Left ventricle myocardium inferior (tissue), 1 donor: ENCODE data around the gene SYTL3. TPM values are rescaled to one million over a fixed set of nuclear protein-coding genes. Genes with fewer than 3 reads are reported as not detected.
"Not testable (repeated sequence)": the region's sequence is repeated elsewhere in the genome, so short reads cannot be mapped to it uniquely, and the experiment has no call there.

Experiments used
- DNase-seq: peaks from one replicate; pipeline ENCODE4 v3.0.0-alpha.2; 2020
- H3K27ac ChIP-seq: fragments of 200-600 bp; replicated peaks from 2 replicates; pipeline ENCODE4 v1.8.0; 2021
- H3K27me3 ChIP-seq: fragments of 200-600 bp; 2 replicates; pipeline ENCODE4 v1.8.0; 2021; ENCODE audit warnings: low read depth
- H3K36me3 ChIP-seq: fragments of 200-600 bp; 2 replicates; pipeline ENCODE4 v1.8.0; 2021
- H3K4me1 ChIP-seq: fragments of 200-600 bp; 2 replicates; pipeline ENCODE4 v1.8.0; 2021
- H3K4me3 ChIP-seq: fragments of 200-600 bp; 2 replicates; pipeline ENCODE4 v1.8.0; 2021; ENCODE audit warnings: mild to moderate bottlenecking, moderate library complexity
- H3K9me3 ChIP-seq: fragments of 200-600 bp; replicated peaks from 2 replicates; pipeline ENCODE4 v1.8.0; 2021
- intact Hi-C: fragments of 100-400 bp; cut with micrococcal nuclease; formaldehyde crosslinking; loops from one replicate; pipeline ENCODE4 v1.11.0; 2022
- total RNA-seq: library from RNA; stranded (reverse); fragmentation: NEBNext Ultra II Directional; extraction: Animal tissue kit (Norgen Biotek cat#: 25700); gene quantifications from one replicate; pipeline ENCODE4 v1.2.1, GENCODE V29; 2021
- TF ChIP-seq, protein P1 (sequence below): fragments of 200-600 bp; IDR thresholded peaks from 2 replicates; pipeline ENCODE4 v1.8.0; 2021; ENCODE audit warnings: antibody characterized with exemption, mild to moderate bottlenecking, borderline replicate concordance
- donor health status: DM: no; HTN: yes; CAD: no; lungs with severe emphysema.

The SYTL3 gene
- total RNA-seq, 1 donor from 2014 or later = 11.2 TPM

DNA sequence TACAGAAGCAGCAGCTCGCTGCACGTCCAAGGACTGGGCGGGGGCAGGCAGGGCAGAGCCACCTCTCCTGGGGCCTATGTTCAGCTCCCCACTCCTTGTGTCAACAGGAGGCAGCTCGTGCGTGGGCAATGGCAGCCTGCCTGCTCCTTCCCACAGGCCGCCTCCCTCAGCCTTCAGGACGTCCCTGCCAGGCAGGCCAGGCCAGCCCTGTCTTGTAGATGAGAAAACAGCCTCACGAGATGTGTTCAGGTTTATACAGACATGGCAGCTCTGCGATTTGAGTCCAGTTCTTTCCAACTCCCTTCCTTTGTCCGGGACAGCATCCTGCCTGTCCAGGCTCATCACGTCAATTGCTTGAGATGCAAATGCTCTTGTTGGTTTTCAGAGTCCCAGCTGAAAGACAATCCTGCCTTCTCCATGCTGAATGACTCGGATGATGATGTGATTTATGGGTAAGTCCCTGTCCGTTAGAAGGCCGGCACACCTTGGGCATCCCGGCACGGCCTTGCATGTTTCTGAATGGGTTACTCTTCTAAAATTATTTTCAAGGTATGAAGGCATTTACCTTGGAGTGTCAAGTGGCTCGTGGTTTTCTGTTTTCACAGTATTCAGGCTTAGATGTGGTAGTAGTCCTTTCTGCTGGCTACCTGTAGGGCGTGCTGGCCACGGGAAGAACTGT lies 18.8 kb upstream of the SYTL3 start:
- no peaks in the 10 kb centered on the region for H3K27me3 ChIP-seq
- peaks cover 53% of the 10 kb centered on the region for H3K4me1 ChIP-seq
- no peaks in the 10 kb centered on the region for H3K9me3 ChIP-seq
- peak overlapping the region; percentile 90 for H3K27ac ChIP-seq
- H3K36me3 ChIP-seq = peaks cover 27% of the 10 kb centered on the region
- H3K4me3 ChIP-seq = peak overlapping the region; percentile 38
- intact Hi-C loops = no loop called here
- DNase-seq = peak; percentile 70
- TF ChIP-seq, protein P1, sequence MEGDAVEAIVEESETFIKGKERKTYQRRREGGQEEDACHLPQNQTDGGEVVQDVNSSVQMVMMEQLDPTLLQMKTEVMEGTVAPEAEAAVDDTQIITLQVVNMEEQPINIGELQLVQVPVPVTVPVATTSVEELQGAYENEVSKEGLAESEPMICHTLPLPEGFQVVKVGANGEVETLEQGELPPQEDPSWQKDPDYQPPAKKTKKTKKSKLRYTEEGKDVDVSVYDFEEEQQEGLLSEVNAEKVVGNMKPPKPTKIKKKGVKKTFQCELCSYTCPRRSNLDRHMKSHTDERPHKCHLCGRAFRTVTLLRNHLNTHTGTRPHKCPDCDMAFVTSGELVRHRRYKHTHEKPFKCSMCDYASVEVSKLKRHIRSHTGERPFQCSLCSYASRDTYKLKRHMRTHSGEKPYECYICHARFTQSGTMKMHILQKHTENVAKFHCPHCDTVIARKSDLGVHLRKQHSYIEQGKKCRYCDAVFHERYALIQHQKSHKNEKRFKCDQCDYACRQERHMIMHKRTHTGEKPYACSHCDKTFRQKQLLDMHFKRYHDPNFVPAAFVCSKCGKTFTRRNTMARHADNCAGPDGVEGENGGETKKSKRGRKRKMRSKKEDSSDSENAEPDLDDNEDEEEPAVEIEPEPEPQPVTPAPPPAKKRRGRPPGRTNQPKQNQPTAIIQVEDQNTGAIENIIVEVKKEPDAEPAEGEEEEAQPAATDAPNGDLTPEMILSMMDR = no peak

DNA sequence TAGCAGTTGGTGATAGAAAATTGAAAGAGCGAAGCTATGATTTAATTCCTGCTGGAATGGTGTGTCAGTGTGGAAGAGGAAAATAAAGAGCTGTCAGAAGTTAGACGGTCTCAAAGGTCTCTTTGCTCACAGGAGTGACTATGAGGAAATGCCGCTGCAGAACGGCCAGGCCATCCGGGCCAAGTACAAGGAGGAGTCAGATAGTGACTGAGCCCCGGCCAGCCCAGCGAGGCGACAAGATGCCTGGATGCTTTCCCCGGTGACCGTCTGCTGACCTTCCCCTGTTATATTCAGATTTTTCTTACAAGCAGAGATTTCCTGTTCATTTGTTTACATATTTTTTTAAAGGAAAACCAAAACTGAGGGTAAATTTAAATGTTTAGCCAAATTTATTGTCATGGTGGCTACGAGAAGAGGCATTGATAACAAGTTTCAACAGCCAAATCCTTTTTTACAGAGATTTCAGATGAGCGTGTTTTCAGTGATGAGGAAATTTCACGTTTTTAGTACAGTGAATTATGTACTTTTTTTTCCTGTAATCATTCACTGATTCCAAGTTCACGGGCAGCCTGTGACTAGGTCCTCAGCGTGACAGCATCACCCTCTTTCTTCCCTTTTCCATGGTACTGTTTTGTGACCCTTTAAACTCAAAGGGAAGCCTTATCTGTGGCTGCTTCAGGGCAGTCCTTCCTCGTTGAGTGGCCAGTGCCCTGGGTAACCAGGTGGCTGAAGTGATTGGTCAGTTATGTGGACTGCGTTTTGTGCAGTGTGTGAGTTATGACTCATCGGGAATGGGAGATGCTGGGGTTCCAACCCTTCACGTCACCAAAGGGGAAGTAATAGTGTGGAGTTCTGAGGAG lies 17.9 kb upstream of the SYTL3 start:
- H3K27me3 ChIP-seq = no peaks in the 10 kb centered on the region
- TF ChIP-seq, protein P1 = no peak
- no peaks in the 10 kb centered on the region for H3K9me3 ChIP-seq
- H3K36me3 ChIP-seq = peaks cover 28% of the 10 kb centered on the region
- peak overlapping the region; percentile 90 for H3K27ac ChIP-seq
- intact Hi-C loops = no loop called here
- H3K4me1 ChIP-seq = peaks cover 51% of the 10 kb centered on the region
- peak overlapping the region; percentile 38 for H3K4me3 ChIP-seq
- DNase-seq = peak; percentile 84

DNA sequence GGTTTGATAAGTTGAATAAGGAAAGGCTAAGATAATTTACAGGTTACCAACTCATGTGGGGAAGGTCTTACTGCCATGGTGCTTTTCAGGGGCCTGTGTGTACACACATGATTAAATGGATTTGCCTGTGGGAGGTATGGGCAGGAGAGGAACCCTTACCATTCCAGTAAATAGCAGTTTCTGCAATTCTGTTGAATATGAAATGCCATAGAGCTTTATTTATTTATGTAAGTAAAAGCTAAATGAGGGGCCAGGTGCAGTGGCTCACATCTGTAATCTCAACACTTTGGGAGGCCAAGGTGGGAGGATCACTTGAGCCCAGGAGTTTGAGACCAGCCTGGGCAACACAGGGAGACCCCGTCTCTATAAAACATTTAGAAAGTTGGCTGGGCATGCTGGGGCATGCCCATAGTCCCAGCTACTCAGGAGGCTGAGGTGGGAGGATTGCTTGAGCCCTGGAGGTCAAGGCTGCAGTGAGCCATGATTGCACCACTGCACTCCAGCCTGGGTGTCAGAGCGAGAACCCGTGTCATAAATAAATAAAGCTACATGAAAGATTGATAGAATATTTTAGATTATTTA lies 17.2 kb upstream of the SYTL3 start:
- Histone ChIP-seq H3K27ac (peak overlapping the region; percentile 90), H3K4me1 (peaks cover 44% of the 10 kb centered on the region), H3K36me3 (peaks cover 33% of the 10 kb centered on the region)
- intact Hi-C loops, H3K9me3 ChIP-seq, H3K27me3 ChIP-seq, H3K4me3 ChIP-seq, DNase-seq: not testable (repeated sequence)

DNA sequence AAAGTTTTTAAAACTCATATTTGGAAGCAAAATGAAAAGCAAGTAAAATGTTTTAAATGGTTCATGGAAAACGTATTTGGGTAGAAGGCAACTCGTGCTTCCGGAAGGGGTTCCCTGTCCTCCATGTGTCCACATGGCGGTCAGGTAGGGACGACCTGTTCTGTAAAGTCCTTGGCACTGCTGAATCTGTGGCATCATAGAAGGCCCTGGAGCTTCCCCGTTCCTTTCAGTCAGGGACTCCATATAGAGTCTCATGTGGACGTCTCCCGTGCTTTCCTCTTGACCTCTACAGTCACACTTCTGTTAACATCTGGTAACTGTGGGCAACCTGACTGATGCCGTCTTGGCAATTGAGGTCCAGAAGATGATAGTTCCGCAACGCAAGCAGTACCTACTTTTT lies 16.7 kb upstream of the SYTL3 start:
- intact Hi-C loops = no loop called here
- H3K27ac ChIP-seq = peak overlapping the region; percentile 90
- DNase-seq = no peak
- peaks cover 35% of the 10 kb centered on the region for H3K36me3 ChIP-seq
- H3K9me3 ChIP-seq = no peaks in the 10 kb centered on the region
- no peaks in the 10 kb centered on the region for H3K27me3 ChIP-seq
- TF ChIP-seq, protein P1 = no peak
- no peak overlapping the region for H3K4me3 ChIP-seq
- peaks cover 39% of the 10 kb centered on the region for H3K4me1 ChIP-seq

DNA sequence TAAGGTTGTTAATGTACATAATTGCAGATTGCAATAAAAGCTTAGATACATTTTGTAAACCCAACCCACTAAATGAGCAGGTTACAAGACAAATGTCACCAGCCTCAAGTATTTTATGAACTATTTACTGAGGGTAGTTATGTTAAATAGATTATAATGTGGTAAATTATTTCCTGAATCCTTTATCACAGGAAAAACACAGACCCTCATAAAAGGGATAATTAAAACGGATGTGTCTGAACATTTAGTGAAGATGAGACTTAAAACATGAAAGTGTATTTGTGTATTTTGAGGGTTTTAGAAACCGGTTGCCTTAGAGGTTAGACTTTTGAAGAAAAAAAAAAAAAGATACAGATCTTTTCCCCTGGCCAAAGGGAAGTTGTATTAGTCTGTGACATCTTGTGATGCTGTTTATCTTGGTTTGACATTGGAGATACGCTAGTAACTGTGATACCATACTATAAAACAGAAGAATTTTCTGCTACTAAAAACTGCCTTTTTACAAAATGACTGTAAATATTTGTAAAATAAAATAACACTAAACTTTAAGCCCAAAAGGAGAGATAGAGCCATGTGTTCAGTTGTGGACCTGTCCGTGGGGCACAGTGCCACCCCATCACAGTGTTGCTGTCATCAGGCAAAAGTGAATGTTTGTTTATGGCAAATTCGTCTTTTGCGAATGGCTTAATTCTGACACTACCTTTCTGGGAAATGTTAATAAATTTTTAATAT lies 15.0 kb upstream of the SYTL3 start:
- DNase-seq = no peak
- H3K9me3 ChIP-seq = no peaks in the 10 kb centered on the region
- peaks cover 40% of the 10 kb centered on the region for H3K4me1 ChIP-seq
- TF ChIP-seq, protein P1 = no peak
- no peak overlapping the region for H3K27ac ChIP-seq
- H3K36me3 ChIP-seq = peaks cover 35% of the 10 kb centered on the region
- intact Hi-C loops = no loop called here
- H3K4me3 ChIP-seq = no peak overlapping the region
- no peaks in the 10 kb centered on the region for H3K27me3 ChIP-seq
